Measurements from ENCODE around the gene AHRR.

DNA sequence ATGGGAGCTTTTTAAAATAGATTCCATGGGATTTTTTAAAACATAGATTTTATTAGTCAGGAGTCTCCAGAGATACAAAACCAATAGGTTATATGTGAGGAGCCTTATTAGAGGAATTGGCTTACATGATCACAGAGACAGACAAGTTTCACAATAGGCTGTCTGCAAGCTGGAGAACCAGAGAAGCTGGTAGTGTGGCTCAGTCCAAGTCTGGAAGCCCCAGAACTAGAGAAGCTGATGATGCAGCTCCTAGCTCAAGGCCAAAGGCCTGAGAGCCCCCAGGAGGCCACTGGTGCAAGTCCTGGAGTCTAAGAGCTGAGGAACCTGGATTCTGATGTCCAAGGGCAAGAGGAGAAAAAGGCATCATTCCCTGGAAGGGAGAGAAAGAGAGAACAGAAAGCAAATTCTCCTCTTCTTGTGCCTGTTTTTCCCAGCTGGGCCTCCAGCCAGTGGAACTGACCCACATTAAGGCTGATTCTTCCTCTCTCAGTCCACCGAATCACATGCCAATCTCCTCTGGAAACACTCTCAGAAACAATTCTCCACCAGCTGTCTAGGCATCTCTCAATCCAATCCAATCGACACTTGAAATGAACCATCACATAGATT is 59.3 kb downstream of the AHRR start:
- TF ChIP-seq, protein P1, sequence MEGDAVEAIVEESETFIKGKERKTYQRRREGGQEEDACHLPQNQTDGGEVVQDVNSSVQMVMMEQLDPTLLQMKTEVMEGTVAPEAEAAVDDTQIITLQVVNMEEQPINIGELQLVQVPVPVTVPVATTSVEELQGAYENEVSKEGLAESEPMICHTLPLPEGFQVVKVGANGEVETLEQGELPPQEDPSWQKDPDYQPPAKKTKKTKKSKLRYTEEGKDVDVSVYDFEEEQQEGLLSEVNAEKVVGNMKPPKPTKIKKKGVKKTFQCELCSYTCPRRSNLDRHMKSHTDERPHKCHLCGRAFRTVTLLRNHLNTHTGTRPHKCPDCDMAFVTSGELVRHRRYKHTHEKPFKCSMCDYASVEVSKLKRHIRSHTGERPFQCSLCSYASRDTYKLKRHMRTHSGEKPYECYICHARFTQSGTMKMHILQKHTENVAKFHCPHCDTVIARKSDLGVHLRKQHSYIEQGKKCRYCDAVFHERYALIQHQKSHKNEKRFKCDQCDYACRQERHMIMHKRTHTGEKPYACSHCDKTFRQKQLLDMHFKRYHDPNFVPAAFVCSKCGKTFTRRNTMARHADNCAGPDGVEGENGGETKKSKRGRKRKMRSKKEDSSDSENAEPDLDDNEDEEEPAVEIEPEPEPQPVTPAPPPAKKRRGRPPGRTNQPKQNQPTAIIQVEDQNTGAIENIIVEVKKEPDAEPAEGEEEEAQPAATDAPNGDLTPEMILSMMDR (IDR thresholded peaks at IDR 0.05) = no peak
- TF ChIP-seq POLR2A (IDR thresholded peaks at IDR 0.05) = no peak
